Endothelial cell of hepatic sinusoid (primary cell): Measurements from ENCODE around the gene ORM2.

Experiments used
- in situ Hi-C: cut with HindIII; loops from 2 replicates; pipeline ENCODE4 v1.10.0; 2017; ENCODE audit warnings: low sequenced_read_pairs

ORM2 gene

DNA sequence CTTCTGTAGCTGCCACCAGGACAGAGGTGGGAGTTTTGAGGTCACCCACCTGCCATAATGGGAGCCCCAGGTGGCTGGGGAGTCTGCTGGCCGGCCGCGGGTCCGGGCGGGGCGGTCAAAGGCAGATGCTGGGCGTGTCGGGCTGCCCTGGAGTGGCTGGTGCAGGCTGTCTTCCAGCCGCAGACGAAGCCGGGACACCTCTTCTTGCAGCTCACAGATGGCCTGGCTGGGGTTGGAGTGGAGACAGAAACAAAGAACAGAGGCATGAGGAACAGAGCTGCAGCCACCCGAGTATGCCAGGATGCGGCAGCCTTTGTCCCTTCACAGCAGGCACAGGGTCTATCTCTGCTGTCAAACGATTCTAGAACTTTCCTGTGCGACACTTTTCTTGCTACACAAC lies 18.0 kb downstream of the ORM2 start:
- in situ Hi-C loops = no loop called here

DNA sequence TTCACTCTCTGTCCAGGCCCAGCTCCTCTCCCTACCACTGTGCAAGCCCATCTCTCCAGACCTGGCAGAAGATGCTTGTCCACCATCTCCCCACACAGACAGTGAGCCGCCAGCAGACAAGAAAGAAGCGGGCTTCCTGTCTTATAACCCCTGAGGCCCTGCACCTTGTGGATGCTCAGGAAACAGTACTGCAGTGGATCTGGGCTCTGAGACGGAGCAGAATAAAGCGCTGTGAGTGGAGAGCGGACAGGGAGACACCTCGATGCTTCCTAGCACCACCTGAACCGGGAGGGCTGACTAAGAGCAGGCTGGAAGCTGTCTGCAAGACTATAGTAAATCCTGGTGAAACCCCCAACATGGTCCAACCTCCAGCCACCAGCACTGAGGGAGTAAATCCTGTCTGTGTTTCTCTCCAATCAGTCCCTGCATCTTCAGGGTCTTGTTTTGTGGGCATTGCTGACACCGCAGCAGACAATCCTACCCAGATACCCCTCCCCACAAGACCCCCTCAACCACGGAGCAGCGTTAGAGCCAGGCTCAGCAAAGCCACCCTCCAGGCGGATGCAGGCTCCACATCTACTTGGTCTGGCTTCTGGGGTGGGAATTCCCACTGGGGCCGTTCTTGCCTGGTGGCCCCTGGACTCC lies 18.7 kb downstream of the ORM2 start:
- in situ Hi-C loops = no loop called here

DNA sequence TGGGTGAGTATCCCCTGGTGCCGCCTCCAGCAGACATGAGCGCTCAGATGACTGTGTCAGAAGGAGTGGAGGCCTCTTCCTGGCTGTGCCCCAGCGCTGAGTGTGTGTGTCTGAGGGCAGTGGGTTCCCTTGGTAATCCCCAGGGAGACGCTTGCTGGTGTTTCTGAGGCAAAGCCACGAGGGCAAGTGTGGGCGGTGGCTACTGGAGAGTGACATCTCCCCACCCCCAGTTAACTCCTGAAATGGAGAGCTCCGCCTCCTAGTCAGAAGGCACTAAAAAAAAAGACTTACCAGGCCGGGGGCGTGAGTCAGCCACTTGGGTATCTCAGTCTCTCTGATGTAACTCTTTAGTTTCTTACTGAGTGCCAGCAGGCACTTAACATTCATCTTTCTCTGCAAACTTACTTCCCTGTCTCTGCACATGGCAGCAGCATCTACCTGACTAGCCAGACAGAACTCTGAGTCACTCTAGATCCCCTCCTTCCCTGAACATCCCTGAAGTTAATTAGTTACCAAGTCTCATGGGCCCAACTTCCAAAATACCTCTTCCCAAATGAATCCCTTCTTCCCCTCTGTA lies 19.3 kb downstream of the ORM2 start:
- in situ Hi-C loops = no loop called here

DNA sequence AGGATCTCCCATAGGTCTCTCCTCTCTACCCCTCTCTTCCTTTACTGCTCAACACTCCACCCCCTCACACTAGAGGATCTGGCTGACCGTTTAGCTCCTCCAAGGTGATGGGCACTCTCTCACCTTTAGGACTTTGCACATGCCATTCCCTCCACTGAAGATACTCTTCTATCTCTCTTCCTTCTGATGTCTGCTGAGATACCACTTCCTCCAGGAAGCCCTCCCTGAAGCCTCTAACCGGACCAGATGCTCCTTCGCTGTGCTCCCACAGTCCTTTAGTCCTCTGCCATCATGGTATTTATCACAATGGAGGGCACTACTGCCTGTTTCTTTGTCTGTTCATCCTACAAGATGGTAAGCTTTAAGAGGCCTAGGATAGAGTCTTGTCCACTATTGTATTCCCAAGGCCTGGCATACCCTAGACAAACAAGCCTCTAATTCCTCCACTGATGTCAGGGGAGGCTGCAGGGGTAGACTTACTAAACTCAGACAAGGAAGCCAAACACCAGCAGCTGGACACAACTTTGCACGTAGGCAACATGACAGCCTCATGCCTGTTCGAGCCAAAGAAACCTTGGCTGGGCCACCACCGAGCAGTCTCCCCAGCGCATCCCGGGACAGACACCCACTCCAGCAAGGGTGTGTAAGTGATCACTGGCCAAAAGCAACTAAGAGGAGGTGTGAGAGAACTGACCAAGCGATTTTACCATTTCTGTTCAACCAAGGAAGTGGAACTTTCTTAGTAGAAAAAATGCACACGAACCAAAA lies 20.2 kb downstream of the ORM2 start:
- in situ Hi-C loops = no loop called here

DNA sequence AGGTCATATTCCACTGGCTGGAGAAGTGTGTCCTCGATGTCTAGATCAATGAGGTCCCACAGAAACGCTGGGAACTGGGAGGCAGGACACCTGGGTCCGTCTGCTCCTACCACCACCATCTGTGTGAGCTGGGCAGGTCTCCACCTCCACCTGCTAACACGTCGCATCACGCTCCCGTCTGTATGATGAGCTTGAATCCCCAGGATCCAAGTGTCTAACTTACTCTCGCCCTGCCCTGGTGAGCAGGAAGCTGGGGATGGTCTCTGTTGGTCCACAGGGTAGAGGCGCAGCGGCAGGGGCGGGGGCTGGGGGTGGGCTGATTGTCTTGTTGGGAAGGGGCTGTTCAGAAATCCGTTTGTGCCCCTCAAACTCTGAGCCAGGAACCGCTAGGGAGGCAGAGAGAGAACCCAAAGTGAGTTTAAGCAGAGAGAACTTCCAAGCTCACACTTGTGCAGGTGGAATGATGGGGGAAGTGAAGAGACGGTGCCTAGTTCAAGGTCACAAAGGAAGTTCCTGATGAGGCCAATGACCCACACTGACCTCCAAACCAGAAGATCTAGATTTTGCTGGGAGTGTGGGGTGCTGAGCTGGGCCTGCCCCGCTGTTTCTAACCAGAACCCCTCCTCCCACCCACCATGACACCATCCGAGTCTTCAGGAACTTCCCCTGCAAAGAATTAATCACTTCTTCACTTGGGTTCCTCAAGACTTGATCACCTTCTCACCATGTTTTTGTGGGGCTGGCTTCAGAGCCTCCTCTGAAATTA lies 21.1 kb downstream of the ORM2 start:
- in situ Hi-C loops = no loop called here

DNA sequence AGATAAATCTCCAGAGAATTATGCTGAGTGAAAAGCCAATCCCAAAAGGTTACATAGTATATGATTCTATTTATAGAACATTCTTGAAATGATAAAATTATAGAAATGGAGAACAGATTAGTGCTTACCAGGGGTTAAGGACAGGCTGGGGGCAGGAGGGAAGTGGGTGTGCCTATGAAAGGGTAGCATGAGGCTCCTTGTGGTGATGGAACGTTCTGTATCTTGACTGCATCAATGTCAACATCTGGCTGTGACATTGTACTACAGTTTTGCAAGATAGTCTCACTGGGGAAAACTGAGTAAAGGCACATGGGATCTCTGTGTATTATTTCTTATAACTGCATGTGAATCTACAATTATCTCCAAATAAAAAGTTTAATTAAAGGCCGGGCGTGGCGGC lies 22.3 kb downstream of the ORM2 start:
- in situ Hi-C loops = no loop called here

DNA sequence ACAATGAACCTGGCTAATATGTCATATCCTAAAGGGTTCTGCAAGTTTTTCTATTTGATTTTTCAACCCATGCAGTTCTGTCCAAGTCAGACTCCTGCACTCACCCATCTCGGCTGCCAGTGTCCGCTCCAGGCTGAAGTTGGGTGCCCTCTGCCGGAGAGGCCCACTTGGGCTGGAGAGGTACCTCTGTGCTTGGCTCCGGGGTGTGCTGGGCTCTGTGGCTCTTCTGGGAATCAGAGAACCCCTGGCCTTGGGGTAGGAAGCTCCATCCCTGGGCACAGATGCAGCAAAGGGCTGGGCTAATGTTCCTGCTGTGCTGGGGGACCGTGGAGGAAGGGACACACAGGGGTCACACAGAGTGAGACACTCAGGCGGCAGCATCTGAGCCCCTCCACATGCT lies 26.2 kb downstream of the ORM2 start:
- in situ Hi-C loops = no loop called here

DNA sequence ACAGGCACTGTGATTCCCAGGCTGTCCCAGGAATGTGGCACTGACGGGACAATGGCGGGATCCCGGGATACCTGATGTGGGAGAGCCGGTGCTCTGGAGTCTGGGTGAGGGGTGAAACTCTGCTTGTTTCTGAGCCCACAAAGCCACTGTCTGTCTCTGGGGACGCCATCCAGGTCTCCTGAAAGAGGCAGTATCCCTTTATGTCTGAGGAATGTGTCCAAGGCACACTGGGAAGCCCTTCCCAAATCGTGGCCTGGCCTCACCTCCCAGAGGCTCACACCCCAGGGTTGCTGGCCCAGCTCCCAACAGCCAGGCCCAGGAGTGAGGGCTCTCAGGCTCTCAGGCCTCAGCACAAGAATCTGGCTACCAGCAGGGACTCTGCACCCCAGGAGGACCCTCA lies 27.1 kb downstream of the ORM2 start:
- in situ Hi-C loops = no loop called here

DNA sequence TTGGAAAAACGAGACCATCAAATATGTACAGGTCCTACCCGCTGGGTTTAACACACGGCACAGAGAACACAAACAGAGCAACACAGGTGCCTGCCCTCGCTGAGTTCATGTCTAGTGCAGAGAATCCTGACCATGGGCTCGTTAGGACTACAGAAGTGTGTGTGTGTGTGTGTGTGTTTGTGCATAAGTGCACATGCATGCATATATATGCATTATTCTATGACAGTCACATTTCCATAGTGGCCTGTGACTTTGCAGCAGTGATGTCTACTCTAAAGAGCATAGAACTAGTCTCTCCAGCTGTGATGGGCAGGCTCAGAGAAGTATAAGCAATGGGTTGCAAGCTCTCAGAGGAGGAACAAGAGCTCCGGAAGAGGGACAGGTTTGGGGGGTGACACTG lies 27.7 kb downstream of the ORM2 start:
- in situ Hi-C loops = no loop called here

DNA sequence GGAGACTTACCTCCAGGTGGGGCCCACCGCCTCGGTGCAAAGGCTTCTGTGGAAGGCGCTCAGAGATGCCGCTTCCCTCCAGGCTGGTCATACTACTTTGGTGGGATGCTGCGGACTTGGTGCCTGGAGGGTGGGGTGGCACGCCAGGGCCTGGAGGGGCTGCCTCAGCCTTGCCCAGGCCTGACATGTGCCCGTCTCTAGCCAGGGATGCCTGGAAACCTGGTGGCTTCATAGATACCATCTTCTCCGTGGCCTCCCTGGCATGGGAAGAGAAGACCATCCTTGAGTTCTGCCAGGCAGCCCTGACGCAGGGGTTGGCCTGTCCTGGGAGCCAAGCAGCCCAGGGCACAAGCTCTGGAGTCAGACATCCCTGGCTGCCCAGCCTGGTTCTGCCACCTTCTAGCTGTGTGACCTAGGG lies 28.3 kb downstream of the ORM2 start:
- in situ Hi-C loops = no loop called here

DNA sequence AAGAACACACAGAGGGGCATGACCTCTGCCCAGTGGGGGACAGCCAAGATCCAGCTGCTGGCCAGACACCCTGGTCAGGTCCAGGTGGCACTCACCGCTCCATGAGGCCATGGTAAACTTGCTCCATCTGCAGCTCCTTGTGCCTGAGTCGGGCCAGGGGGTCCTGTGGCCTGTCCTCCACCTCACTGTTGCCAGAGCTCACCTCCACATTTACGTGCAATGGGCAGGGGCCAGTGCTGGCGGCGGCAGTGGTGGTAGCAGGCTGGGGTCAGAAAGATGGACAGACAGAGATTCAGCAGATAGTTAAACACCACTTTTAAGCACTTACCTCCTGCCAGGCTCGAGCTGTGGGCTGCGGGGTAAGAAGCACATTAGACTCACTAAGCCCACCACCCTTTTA lies 30.1 kb downstream of the ORM2 start:
- in situ Hi-C loops = no loop called here

DNA sequence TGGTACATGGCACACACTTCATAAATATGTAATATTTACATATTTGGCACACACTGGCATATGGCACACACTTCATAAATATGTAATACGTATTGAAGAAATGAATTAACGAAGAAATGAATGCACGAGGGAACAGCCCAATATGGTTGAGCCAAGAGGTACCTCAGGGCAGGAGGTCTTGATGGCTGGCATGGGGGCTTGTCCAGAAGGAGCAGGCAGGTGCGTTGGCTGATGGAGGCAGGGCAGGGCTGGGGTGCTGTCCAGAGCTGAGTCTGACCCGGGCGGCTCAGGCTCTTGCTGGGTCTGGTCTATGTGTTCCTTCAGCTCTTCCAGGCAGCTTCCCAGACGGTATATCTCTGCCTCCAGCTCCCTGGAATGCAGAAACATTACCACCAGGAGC lies 31.9 kb downstream of the ORM2 start:
- in situ Hi-C loops = no loop called here

DNA sequence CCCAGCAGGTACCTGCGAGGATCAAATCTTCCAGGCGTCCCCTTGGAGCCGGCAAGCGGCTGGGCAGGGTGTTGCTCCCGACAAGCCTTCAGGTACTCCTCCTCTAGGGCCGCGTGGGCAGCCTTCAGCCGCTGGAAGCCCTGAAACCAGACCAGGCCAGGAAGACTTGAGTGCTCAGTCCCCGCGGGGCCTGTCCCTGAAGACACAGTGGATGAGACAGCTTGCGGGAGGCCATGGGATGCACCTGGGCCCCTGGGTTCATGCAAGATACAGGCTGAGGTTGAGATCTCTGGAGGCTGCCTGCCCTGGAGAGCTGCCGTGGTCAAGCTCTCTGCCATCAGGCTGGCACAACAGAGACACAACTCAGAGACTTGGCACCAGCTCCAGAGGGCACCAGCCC lies 32.7 kb downstream of the ORM2 start:
- in situ Hi-C loops = no loop called here

DNA sequence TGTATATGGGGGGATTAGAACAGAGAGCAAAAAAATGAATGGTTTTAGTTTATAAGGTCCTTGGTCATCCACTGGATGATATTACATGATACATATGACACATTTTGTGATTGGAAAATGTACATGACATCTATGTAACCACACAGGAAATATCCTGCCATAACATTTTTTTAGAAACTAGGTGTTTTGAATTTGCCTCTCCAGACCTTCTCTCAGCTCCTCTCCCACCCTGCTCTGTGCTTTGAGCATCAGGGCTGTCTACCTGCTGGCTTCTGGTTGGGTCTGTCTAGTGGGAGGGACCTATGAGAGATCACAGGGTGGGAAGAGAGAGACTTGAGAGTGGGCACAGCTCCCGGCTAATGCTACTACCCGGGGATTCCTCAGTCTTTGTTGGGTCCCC lies 33.8 kb downstream of the ORM2 start:
- in situ Hi-C loops = no loop called here

DNA sequence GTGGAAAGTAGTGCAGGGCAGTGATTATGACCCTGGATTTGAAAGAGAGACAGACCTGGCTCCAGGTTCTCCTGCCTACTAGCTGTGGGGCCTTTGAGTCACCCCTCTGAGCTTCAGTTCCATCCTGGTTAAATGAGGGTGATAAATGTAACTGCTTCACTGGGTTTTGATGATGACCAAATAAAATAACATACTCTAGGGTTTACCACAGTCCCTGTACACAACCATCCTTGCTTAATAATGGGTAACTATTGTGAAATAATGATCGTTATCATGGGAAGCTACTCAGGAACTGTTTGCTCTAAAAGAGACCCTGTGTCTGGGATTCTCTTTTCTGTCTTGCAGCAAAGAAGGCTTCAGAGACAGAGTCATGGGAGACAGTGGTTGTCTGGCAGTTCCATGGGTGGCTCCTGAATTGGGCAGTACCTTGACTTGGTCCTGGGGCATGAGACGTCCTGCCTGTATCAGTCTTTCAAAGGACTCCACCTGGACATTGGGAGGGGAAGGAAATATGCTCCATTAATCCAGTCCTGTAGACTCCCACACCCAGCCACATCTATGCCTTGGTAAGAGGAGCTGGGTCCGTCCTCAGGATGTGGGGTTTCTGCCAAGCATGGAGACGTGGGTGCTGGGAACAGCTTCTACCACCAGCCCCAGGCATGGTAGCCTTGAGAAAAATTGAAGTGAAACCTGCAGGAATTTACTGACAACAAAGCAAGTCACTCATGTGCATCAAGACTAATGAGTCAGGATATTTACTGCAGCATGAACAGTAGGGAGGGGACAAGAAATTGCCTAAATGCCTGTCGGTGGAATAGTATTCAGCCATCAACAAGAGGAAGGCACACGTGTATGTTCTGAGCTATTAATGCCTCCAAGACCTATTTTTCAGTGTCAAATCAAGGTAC lies 34.7 kb downstream of the ORM2 start:
- in situ Hi-C loops = no loop called here

DNA sequence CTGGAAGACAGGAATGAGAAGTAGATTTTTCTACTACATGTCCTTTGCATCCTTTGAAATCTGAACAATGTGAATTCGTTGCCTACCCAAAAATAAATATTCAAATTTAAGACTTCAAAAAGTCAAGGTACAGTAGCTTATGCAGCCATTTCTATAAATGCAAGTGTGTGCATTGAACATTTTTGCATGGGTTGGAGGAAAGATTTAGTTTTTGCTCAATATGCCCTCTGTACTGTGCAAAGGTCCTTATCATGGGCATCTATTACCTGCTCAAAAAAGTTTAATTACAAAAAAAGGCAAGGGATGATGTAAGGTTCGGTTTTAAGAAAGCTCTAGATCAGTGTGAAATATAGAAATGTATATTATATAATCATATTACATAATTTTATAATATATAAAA lies 35.5 kb downstream of the ORM2 start:
- in situ Hi-C loops = no loop called here

DNA sequence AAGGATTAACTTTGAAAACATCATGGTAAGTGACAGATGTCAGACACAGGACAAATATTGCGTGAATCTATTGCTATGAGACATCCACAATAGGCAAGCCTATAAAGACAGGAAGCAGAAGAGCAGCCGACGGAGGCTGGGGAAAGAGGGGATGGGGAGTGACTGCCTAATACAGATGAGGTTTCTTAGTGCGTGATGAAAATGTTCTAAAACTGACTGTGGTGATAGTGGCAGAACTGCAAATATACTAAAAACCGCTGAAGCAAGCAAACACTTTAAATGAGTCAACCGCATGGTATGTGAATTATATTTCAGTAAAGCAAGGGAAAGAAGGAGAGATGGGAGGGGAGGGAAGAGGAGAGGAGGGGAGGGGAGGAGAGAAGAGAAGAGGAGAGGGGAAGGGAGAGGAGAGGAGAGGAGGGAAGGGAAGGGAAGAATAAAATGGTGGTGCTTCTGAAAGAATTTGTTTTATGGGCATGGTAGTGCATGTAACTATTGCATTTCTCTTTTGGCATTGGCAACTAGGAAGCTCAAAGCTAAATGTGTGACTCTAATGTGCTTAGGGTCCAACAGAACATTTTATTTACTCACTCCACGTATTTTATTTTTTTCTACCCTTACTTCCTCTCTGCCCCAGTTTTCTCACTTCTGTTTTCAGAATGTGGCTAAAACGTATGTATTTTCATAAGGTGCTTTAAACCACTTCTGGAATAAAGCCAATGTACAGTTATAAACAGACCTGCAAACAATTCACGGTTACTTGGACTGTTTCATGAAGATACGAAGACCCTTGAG lies 36.9 kb downstream of the ORM2 start:
- in situ Hi-C loops = no loop called here

DNA sequence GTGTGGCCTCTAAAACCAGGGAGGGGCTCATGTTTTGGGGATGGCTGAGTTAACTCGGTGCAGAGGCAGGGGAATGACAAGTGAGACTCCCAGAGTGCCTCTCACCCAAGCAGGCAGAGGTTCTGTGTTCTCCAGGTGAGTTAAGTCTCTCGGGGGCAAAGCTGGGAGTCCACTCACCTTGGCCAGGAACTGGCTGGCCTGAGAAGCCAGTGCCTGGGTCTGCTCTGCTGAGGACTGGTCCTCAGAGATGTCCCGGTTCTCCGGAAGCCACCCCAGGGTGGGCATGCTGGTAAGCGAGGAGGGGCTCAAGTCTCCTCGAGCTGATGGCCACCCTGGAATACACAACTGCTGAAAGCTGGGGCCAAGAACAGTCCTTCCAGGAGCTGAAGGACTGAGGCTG lies 37.7 kb downstream of the ORM2 start:
- in situ Hi-C loops = no loop called here

DNA sequence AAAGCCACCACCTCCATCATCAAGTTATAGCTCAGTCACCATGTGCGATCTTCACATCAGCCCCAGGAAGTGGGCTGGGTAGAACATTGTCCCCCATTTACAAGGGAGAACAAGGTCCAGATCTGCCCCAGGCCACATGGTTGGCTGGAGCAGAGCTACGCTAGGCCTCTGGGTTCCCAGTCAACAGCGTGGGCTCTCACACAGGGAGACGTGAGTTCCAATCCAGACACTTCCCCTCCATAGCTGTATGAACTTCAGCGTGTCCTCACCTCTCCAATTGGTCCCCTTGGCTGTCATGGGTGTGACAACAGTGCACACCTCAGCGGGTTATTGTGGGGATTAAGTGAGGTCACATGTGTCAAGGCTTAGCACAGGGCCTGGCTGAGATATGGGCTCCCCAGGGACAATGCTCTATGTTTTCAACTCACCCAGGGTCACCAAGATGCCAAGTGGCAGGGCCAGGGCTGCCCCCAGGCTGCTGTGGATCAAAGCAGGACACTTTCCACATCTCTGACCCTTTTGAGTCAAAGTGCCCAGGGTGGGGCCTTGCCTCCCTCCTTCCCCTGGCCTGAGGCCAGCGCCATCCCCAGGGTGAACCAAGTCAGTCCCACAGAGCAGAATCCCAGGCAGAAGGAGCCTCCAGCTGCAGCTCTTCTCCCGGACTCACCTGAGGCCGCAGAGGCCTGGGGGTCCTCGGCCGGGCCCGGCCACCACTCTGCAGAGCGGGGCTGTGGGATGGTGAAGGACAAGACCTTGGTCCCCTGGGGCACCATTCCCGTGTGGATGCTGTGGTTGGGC lies 38.3 kb downstream of the ORM2 start:
- in situ Hi-C loops = no loop called here
